Left lung (tissue), 10 donors: ENCODE data around the gene PSME2. TPM values are rescaled to one million over a fixed set of nuclear protein-coding genes. Genes with fewer than 3 reads are reported as not detected.

Experiments
- ATAC-seq: fragments of 200-7000 bp; cut with Tn5 transposase; one replicate; pipeline ENCODE4 v1.9.1; 2020; ENCODE audit warnings: moderate library complexity
- DNase-seq, 4 donors: peaks; one replicate each; pipeline ENCODE4 v3.0.0-alpha.2; 2013 to 2020
- H3K27ac ChIP-seq, 2 donors: fragments of 200-600 bp; sonication (generic) in 1 of 2; one replicate each; pipeline versions ENCODE4 v1.5.0 to v1.8.0; 2020 to 2021
- H3K27me3 ChIP-seq, 2 donors: fragments of 200-600 bp; sonication (generic) in 1 of 2; one replicate each; pipeline versions ENCODE4 v1.5.0 to v1.8.0; 2020 to 2021
- H3K36me3 ChIP-seq, 2 donors: fragments of 200-600 bp; sonication (generic) in 1 of 2; one replicate each; pipeline versions ENCODE4 v1.5.0 to v1.8.0; 2020 to 2021
- H3K4me1 ChIP-seq, 2 donors: fragments of 200-600 bp; one replicate each; pipeline ENCODE4 v1.8.0; 2021
- H3K4me3 ChIP-seq, 2 donors: fragments of 200-600 bp; sonication (generic) in 1 of 2; one replicate each; pipeline versions ENCODE4 v1.5.0 to v1.8.0; 2020 to 2021; ENCODE audit warnings: mild to moderate bottlenecking in 1 of 2
- H3K9me3 ChIP-seq, 2 donors: fragments of 200-600 bp; sonication (generic) in 1 of 2; one replicate each; pipeline versions ENCODE4 v1.5.0 to v1.8.0; 2020 to 2021
- intact Hi-C, 2 donors: fragments of 100-400 bp; cut with DNase I; formaldehyde crosslinking; loops; one replicate each; pipeline versions ENCODE4 v1.11.2 to v1.14.2; 2022
- polyA plus RNA-seq, 6 donors: library from polyadenylated mRNA; unstranded; fragments of 120-200 nt; gene quantifications; one replicate each; pipeline ENCODE4 v1.2.1, GENCODE V29; 2013; ENCODE audit not compliant: insufficient read length in 6 of 6
- total RNA-seq, 2 donors: library from RNA; stranded (reverse); fragmentation: NEBNext Ultra II Directional; extraction: Animal tissue kit (Norgen Biotek cat#: 25700); gene quantifications; one replicate each; pipeline ENCODE4 v1.2.1, GENCODE V29; 2021
- TF ChIP-seq, protein P1 (sequence below), 2 donors: fragments of 200-600 bp; sonication (generic) in 1 of 2; IDR thresholded peaks; one replicate each; pipeline versions ENCODE4 v1.5.0 to v1.8.0; 2021; ENCODE audit warnings: antibody characterized with exemption in 2 of 2
- donor health status: DM: no; HTN: yes; CAD: no.
- donor health status: DM: no; HTN: no; CAD: no.

PSME2 gene
- total and polyA plus RNA-seq, 8 donors = 126 to 224 (median 159) TPM

DNA sequence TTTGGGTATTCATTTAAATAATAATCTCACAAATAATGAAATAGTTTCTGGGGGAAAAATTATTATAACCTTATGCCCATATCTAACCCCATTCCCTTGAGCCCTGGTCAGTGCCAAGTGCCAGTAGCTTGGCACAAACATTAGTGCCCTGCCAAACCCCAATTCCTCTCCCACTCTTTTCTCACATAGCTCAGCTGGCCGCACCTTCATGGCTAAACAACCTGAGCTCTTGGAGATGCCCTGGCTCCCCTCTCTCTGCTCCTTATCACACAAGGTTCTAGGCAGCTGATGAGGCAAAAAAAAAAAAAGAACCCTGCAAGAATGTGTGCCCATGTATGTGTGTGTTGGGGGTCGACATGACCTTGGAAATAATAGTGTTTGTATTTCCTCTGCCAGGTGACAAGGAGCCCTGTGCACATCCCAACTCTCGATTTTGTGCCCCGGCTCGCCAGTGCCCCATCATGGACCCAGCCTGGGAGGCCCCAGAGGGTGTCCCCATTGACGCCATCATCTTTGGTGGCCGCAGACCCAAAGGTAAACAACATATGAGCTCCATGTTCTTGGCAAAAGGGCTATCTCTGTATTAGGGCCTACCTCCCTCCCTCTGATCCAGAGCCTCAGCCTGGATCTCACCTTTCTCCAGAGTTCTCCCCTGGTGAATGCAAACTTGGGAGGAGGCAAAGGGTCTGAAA is 43.9 kb downstream of the PSME2 start:
- TF ChIP-seq, protein P1, sequence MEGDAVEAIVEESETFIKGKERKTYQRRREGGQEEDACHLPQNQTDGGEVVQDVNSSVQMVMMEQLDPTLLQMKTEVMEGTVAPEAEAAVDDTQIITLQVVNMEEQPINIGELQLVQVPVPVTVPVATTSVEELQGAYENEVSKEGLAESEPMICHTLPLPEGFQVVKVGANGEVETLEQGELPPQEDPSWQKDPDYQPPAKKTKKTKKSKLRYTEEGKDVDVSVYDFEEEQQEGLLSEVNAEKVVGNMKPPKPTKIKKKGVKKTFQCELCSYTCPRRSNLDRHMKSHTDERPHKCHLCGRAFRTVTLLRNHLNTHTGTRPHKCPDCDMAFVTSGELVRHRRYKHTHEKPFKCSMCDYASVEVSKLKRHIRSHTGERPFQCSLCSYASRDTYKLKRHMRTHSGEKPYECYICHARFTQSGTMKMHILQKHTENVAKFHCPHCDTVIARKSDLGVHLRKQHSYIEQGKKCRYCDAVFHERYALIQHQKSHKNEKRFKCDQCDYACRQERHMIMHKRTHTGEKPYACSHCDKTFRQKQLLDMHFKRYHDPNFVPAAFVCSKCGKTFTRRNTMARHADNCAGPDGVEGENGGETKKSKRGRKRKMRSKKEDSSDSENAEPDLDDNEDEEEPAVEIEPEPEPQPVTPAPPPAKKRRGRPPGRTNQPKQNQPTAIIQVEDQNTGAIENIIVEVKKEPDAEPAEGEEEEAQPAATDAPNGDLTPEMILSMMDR (IDR thresholded peaks at IDR 0.05) = no peak
- DNase-seq (peak in 1 of 4 donors; percentile 32), ATAC-seq (no peak)
- Histone ChIP-seq H3K9me3 (no peaks in the 10 kb centered on the region), H3K4me3 (no peak overlapping the region), H3K27ac (no peak overlapping the region), H3K4me1 (peaks cover 0 to 19% of the 10 kb centered on the region in 2 donors), H3K36me3 (peaks cover 0 to 63% of the 10 kb centered on the region in 2 donors), H3K27me3 (no peaks in the 10 kb centered on the region)
- intact Hi-C loops = no loop called here

DNA sequence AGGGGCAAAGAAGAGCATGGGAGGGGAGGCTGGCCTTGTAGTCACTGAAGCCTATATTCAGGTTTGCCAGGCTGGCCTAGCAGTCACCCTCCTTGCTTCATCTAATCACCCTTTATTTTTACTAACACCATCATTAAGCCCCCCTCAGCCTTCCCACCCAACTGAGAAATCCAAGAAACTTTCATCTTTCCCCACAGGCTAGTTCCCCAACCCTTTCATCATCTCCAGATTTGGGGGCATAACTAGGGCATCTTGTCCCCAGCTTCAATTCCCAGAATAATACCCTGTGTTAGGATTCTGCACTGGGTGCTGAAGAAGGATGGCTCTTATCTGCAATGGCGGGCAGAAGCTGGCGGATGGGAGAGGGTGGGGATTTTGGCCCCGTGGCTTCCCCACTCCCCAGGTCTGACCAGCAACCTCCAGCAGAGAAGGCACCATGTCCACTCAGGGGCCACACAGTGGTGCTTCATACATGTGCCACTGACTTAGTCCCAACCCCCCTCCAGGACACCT is 45.4 kb downstream of the PSME2 start:
- H3K9me3 ChIP-seq = no peaks in the 10 kb centered on the region

DNA sequence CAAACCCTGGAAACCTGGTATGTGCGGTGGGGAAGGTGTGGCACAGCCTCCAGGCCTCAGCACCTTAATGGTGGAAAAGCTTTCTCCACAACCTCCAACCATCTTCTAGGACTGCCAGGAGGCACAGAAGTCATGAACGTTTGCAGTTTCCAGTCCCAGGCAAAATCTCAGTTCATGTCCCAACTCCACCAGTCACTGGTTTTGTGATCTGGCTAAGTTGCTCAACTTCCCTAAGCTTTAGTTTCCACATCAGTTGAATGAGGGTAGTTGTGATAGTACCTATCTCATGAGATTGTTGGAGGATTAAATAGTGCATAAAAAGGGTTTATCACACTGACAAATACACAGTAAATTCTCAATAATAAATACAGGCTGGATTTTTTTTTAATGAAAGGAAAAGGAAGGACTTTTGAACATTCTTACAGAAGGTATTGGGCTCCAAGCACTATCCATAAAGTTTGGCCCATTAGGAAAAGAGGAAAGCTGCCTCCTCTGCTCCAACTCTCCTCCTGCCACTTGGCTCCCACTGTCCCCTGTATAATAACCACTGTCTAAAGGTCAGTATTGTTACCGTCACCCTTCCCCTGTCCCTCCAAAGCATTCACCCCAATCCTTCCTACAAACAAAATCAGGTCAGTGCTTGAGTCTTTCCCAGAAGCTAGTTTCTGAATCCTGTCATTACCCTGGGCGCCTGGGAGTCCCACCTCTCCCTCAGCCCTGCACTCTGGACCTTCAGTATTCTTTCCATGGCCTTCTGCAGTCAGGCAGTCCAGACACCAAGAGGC is 46.0 kb downstream of the PSME2 start:
- ATAC-seq (no peak), DNase-seq (peak in 1 of 4 donors; percentile 22)
- TF ChIP-seq, protein P1 (IDR thresholded peaks at IDR 0.05) = no peak
- Histone ChIP-seq H3K36me3 (peaks cover 0 to 68% of the 10 kb centered on the region in 2 donors), H3K4me1 (peaks cover 0 to 25% of the 10 kb centered on the region in 2 donors), H3K4me3 (no peak overlapping the region), H3K27ac (no peak overlapping the region), H3K27me3 (no peaks in the 10 kb centered on the region), H3K9me3 (no peaks in the 10 kb centered on the region)
- intact Hi-C loops = no loop called here

More for the DNA sequence above, 45.4 kb downstream of the PSME2 start:
- no peak for ATAC-seq
- H3K36me3 ChIP-seq = peaks cover 0 to 68% of the 10 kb centered on the region in 2 donors
- H3K4me1 ChIP-seq = peaks cover 0 to 19% of the 10 kb centered on the region in 2 donors
- no peak overlapping the region for H3K4me3 ChIP-seq
- H3K27ac ChIP-seq = no peak overlapping the region
- TF ChIP-seq, protein P1 (IDR thresholded peaks at IDR 0.05) = no peak
- intact Hi-C loops = no loop called here
- no peaks in the 10 kb centered on the region for H3K27me3 ChIP-seq
- DNase-seq = peak in 1 of 4 donors; percentile 31

DNA sequence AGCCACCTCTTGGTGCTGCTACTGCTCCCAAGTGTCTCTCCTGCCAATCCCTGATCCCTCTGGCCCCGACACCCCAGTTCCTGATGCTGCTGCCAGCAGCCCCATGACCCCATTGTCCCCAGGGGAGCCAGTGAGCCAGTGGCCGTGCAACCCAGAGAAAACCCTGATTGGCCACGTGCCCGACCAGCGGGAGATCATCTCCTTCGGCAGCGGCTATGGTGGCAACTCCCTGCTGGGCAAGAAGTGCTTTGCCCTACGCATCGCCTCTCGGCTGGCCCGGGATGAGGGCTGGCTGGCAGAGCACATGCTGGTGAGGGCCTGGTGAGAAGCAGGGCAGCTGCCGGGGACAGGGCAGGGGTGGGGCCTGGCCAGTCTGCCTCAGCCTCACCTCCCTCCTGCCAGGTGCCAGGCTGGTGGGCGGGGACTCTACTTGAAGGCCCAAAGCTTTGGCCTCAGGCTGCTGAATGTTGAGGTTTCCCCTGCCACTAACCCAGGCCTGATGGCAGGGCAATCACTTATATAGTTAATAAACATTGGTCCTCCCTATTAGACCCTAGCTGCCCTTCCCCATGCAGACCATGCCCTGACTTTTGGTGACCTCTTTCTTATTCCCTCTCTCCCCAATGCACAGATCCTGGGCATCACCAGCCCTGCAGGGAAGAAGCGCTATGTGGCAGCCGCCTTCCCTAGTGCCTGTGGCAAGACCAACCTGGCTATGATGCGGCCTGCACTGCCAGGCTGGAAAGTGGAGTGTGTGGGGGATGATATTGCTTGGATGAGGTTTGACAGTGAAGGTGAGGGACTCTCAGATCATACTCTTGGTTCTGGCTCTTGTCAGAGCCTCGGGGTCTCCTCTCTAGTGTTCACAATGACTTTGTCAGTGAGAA is 47.2 kb downstream of the PSME2 start:
- no peak for ATAC-seq

More for the DNA sequence above, 47.2 kb downstream of the PSME2 start:
- DNase-seq = peak in 2 of 4 donors; percentile 32 to 69
- intact Hi-C loops = loop anchor here in 1 of 2 donors (10.0 kb wide), 1 partner anchor 84 kb away; no protein-coding TSS in a partner anchor
- peaks cover 0 to 68% of the 10 kb centered on the region in 2 donors for H3K36me3 ChIP-seq
- no peak overlapping the region for H3K27ac ChIP-seq
- TF ChIP-seq, protein P1 (IDR thresholded peaks at IDR 0.05) = no peak
- H3K9me3 ChIP-seq = no peaks in the 10 kb centered on the region
- no peak overlapping the region for H3K4me3 ChIP-seq
- H3K4me1 ChIP-seq = peaks cover 2 to 33% of the 10 kb centered on the region in 2 donors
- H3K27me3 ChIP-seq = no peaks in the 10 kb centered on the region
